GM19239 (cell line): ENCODE data around the gene CEP192.
"Not testable (repeated sequence)": the region's sequence is repeated elsewhere in the genome, so short reads cannot be mapped to it uniquely, and the experiment has no call there.

Source experiments
- DNase-seq: peaks from one replicate; pipeline ENCODE4 v3.0.0; 2011; ENCODE audit warnings: low spot score; ENCODE audit not compliant: insufficient read length
- FAIRE-seq: peaks from 2 replicates; lab custom pipeline; 2011; peaks lifted over from hg19 to GRCh38; lab: Jason Lieb, UNC

Gene CEP192

GRCh38 chr18:13096719-13097118 is 105.6 kb downstream of the CEP192 start:
- FAIRE-seq, result no peak

GRCh38 chr18:13098104-13098503 is 106.9 kb downstream of the CEP192 start:
- FAIRE-seq, DNase-seq: not testable (repeated sequence)

More at GRCh38 chr18:13096719-13097118, 105.6 kb downstream of the CEP192 start:
- DNase-seq, result no peak

GRCh38 chr18:13099113-13099512 is 108.0 kb downstream of the CEP192 start:
- no peak for DNase-seq
- FAIRE-seq, result no peak

GRCh38 chr18:13100942-13101658 is 109.9 kb downstream of the CEP192 start:
- DNase-seq, result no peak
- FAIRE-seq, result no peak

GRCh38 chr18:13101659-13102197 is 110.6 kb downstream of the CEP192 start:
- no peak for FAIRE-seq
- DNase-seq, result no peak

GRCh38 chr18:13103366-13103765 is 112.2 kb downstream of the CEP192 start:
- FAIRE-seq, result no peak

GRCh38 chr18:13105059-13105458 is 113.9 kb downstream of the CEP192 start:
- FAIRE-seq, result no peak
- no peak for DNase-seq

More at GRCh38 chr18:13103366-13103765, 112.2 kb downstream of the CEP192 start:
- DNase-seq, result no peak

GRCh38 chr18:13107074-13107473 is 115.9 kb downstream of the CEP192 start:
- no peak for DNase-seq
- FAIRE-seq, result no peak

GRCh38 chr18:13108330-13108729 is 117.2 kb downstream of the CEP192 start:
- DNase-seq (no peak), FAIRE-seq (no peak)

- no peak for FAIRE-seq
- no peak for DNase-seq
These were observed 119.4 kb downstream of the CEP192 start for GRCh38 chr18:13110559-13110958.

- DNase-seq (no peak), FAIRE-seq (no peak)
These were observed 121.8 kb downstream of the CEP192 start for GRCh38 chr18:13112982-13113381.

GRCh38 chr18:13120255-13120654 is 129.1 kb downstream of the CEP192 start:
- peak; percentile 8 for FAIRE-seq

GRCh38 chr18:13120983-13121441 is 129.8 kb downstream of the CEP192 start:
- DNase-seq (no peak), FAIRE-seq (no peak)

More at GRCh38 chr18:13120255-13120654, 129.1 kb downstream of the CEP192 start:
- DNase-seq, result no peak

- FAIRE-seq (no peak), DNase-seq (no peak)
These were observed 133.2 kb downstream of the CEP192 start for GRCh38 chr18:13124411-13124810.

- no peak for DNase-seq
- FAIRE-seq, result no peak
These were observed 134.0 kb downstream of the CEP192 start for GRCh38 chr18:13125191-13125590.

- DNase-seq (no peak), FAIRE-seq (no peak)
These were observed 135.9 kb downstream of the CEP192 start for GRCh38 chr18:13126966-13127598.

GRCh38 chr18:13131283-13131682 is 140.1 kb downstream of the CEP192 start:
- no peak for FAIRE-seq
- no peak for DNase-seq

GRCh38 chr18:13134551-13135401 is 143.6 kb downstream of the CEP192 start:
- DNase-seq, result no peak
- no peak for FAIRE-seq

- FAIRE-seq (no peak), DNase-seq (peak; percentile 33)
These were observed 145.1 kb downstream of the CEP192 start for GRCh38 chr18:13136056-13136903.
